OCI-LY1 (cell line): ENCODE measurements around the gene GORASP1.

ENCODE experiments used
- H2AFZ ChIP-seq: fragments of 200-600 bp; sonication (generic), shearing (Covaris generic); 2 replicates; pipeline ENCODE4 v1.6.0; 2014; ENCODE audit warnings: antibody characterized with exemption, mild to moderate bottlenecking, low read length
- H3F3A ChIP-seq: fragments of 200-600 bp; sonication (generic), shearing (Covaris generic); 2 replicates; pipeline ENCODE4 v1.6.0; 2014; ENCODE audit warnings: mild to moderate bottlenecking, antibody characterized with exemption, low read length, moderate library complexity; ENCODE audit not compliant: insufficient read depth
- H3K27ac ChIP-seq: fragments of 200-600 bp; sonication (generic); 2 replicates; pipeline ENCODE4 v1.5.1; 2014; ENCODE audit warnings: low read length, mixed run types, mild to moderate bottlenecking, low read depth; ENCODE audit not compliant: poor library complexity, severe bottlenecking
- H3K27me3 ChIP-seq: fragments of 200-600 bp; sonication (generic); 2 replicates; pipeline ENCODE4 v1.6.0; 2014; ENCODE audit warnings: antibody characterized with exemption, mild to moderate bottlenecking, low read length, moderate library complexity; ENCODE audit not compliant: insufficient read depth
- H3K36me3 ChIP-seq: fragments of 200-600 bp; sonication (generic); 2 replicates; pipeline ENCODE4 v1.6.1; 2014; ENCODE audit warnings: mild to moderate bottlenecking, antibody characterized with exemption, low read length, moderate library complexity, mixed read lengths; ENCODE audit not compliant: insufficient read depth
- H3K4me1 ChIP-seq: fragments of 200-600 bp; sonication (generic); 2 replicates; pipeline ENCODE4 v1.5.1; 2014; ENCODE audit warnings: mild to moderate bottlenecking, low read length, moderate library complexity; ENCODE audit not compliant: insufficient read depth, severe bottlenecking
- H3K4me2 ChIP-seq: fragments of 200-600 bp; sonication (generic), shearing (Covaris generic); 2 replicates; pipeline ENCODE4 v1.6.1; 2014; ENCODE audit warnings: low read length
- H3K4me3 ChIP-seq: fragments of 200-600 bp; sonication (generic); 2 replicates; pipeline ENCODE4 v1.5.1; 2014; ENCODE audit warnings: low read length, low read depth, mild to moderate bottlenecking, mixed read lengths; ENCODE audit not compliant: poor library complexity, severe bottlenecking
- H3K79me2 ChIP-seq: fragments of 200-600 bp; shearing (Covaris generic); 2 replicates; pipeline ENCODE4 v1.6.1; 2016; ENCODE audit warnings: mixed run types, low read length, mixed read lengths; ENCODE audit not compliant: insufficient read depth
- H3K9ac ChIP-seq: fragments of 200-600 bp; sonication (generic), shearing (Covaris generic); 2 replicates; pipeline ENCODE4 v1.6.1; 2014; ENCODE audit warnings: mild to moderate bottlenecking, low read length, mixed read lengths
- H3K9me2 ChIP-seq: fragments of 200-600 bp; sonication (generic), shearing (Covaris generic); 2 replicates; pipeline ENCODE4 v1.6.1; 2014; ENCODE audit warnings: low read depth, mild to moderate bottlenecking, low read length, mixed read lengths
- H3K9me3 ChIP-seq: fragments of 200-600 bp; shearing (Covaris generic); 2 replicates; pipeline ENCODE4 v1.6.1; 2014; ENCODE audit warnings: low read length, mixed read lengths
- H4K20me1 ChIP-seq: fragments of 200-600 bp; sonication (generic), shearing (Covaris generic); 2 replicates; pipeline ENCODE4 v1.6.0; 2016; ENCODE audit warnings: mild to moderate bottlenecking, low read length; ENCODE audit not compliant: insufficient read depth
- CTCF ChIP-seq: fragments of 200-600 bp; sonication (generic), shearing (Covaris generic); IDR thresholded peaks from 2 replicates; pipeline ENCODE4 v1.5.1; 2017; ENCODE audit warnings: mild to moderate bottlenecking, antibody characterized with exemption, low read length, moderate library complexity, mixed read lengths
- EZH2 ChIP-seq: fragments of 200-600 bp; sonication (generic), shearing (Covaris generic); IDR thresholded peaks from 2 replicates; pipeline ENCODE4 v1.8.0; 2017; ENCODE audit warnings: borderline replicate concordance, mixed run types, mild to moderate bottlenecking, antibody characterized with exemption, low read length, moderate library complexity, mixed read lengths

Gene GORASP1

GRCh38 chr3:39102504-39103323 is 4.7 kb downstream of the GORASP1 start:
- Histone ChIP-seq H3K36me3 (peaks cover 23% of the 10 kb centered on the region; the same call in 1 of the 2 replicates), H3K4me2 (no peak overlapping the region), H3K4me3 (no peak overlapping the region), H3K27me3 (no peaks in the 10 kb centered on the region), H4K20me1 (no peaks in the 10 kb centered on the region), H3F3A (no peaks in the 10 kb centered on the region), H3K9ac (no peak overlapping the region), H3K27ac (peak overlapping the region; percentile 3), H3K79me2 (no peaks in the 10 kb centered on the region), H3K9me2 (no peaks in the 10 kb centered on the region), H3K9me3 (no peaks in the 10 kb centered on the region), H2AFZ (no peak overlapping the region), H3K4me1 (peaks cover 21% of the 10 kb centered on the region)
- no peak for TF ChIP-seq EZH2

GRCh38 chr3:39101022-39101689 is 6.3 kb downstream of the GORASP1 start:
- Histone ChIP-seq H2AFZ (no peak overlapping the region), H3K27me3 (no peaks in the 10 kb centered on the region), H3K4me1 (peaks cover 11% of the 10 kb centered on the region), H3K9me2 (no peaks in the 10 kb centered on the region), H3F3A (no peaks in the 10 kb centered on the region), H3K9ac (no peak overlapping the region), H4K20me1 (no peaks in the 10 kb centered on the region), H3K36me3 (peaks cover 39% of the 10 kb centered on the region; the same call in 1 of the 2 replicates), H3K4me3 (no peak overlapping the region), H3K79me2 (no peaks in the 10 kb centered on the region), H3K9me3 (no peaks in the 10 kb centered on the region), H3K27ac (no peak overlapping the region), H3K4me2 (no peak overlapping the region)
- TF ChIP-seq EZH2 (no peak), CTCF (peak; percentile 91)

- H3K36me3 ChIP-seq: peaks cover 46% of the 10 kb centered on the region; the same call in 1 of the 2 replicates
- H3K9me2 ChIP-seq: no peaks in the 10 kb centered on the region
- no peaks in the 10 kb centered on the region for H3F3A ChIP-seq
- no peaks in the 10 kb centered on the region for H3K9me3 ChIP-seq
- no peaks in the 10 kb centered on the region for H3K27me3 ChIP-seq
- no peaks in the 10 kb centered on the region for H3K79me2 ChIP-seq
- no peak overlapping the region for H2AFZ ChIP-seq
- H3K4me3 ChIP-seq: no peak overlapping the region
- no peaks in the 10 kb centered on the region for H4K20me1 ChIP-seq
- H3K4me2 ChIP-seq: no peak overlapping the region
- TF ChIP-seq EZH2: no peak
- TF ChIP-seq CTCF: no peak
- H3K4me1 ChIP-seq: peaks cover 4% of the 10 kb centered on the region
- H3K27ac ChIP-seq: no peak overlapping the region
- no peak overlapping the region for H3K9ac ChIP-seq
These were observed 6.9 kb downstream of the GORASP1 start for GRCh38 chr3:39100500-39100886.
